HG02642 (cell line): Measurements from ENCODE around the gene CLHC1.
A peak's percentile ranks its signal among the peaks of the same experiment; 100 is the strongest.
"Not testable (repeated sequence)": the region's sequence is repeated elsewhere in the genome, so short reads cannot be mapped to it uniquely, and the experiment has no call there.

Experiments
- ATAC-seq: cut with Tn5 transposase; IDR thresholded peaks from one replicate; pipeline ENCODE4 v1.9.1; 2021; ENCODE audit warnings: mild to moderate bottlenecking; ENCODE audit not compliant: unreplicated experiment, poor library complexity

The CLHC1 gene

DNA sequence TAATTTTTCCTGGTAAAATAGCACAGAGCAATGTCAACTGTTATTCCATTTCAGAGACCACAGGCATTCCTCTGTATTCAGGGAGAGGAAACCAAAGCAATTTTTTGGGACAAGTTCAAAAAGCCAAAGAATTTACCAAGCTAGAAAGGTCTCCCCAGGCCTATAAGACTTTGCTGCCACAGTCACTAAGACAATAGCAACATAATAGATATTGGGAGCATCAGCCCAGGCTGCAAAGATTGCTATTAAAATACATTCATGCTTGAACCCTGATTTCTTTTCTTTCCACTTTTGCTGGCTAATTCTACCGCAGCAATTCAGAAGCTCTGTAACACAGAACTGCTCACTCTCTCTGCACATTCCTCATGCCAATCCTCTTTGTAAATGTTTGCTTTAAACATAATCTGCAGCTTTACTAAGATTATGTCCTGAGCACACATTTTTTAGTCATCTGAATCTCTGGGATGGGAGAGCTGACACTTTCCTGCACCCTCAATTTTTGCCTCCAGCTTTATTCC lies 76.3 kb downstream of the CLHC1 start:
- ATAC-seq = no peak

DNA sequence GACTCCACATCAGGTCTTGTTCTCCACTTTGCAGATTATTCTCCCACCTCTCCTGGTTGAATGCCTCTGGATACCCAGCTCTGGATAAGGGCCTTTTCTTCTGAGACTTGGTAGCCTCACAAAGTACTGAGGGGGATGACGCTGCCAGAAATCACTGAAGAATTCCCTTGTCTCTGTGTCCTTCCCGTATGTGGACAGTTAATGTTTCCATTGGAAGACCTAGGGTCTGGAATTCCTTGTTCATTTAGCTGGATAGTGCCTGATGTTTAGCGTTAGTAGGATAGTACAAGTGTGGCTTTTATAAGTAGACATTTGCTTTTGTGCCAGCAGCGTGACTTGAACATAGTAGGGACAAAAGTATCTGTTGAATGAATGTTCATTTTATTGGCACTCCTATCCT lies 76.9 kb downstream of the CLHC1 start:
- no peak for ATAC-seq

DNA sequence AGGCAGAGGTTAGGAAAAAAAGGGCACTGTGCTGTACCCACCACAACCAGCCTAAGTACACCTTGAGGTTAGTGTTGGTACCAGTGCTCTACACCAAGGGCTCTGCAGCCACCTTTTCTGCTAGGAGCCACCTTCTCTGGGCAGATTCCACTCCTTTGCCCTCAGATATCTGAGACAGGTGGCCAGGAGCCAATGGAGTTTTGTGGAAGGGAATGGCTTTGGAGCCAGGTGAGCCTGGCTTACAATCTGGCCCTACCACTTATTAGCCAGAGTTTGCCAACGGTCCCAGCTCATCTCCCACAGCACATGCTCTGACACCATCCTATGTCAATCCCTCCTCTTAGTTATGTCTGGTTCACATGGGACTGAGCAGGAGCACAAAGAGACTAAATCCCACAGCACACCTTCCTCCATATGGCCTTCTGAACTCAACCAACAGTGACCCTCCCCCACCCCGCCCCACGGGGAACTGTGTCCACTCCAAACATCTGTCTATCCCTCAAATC lies 77.5 kb downstream of the CLHC1 start:
- no peak for ATAC-seq

DNA sequence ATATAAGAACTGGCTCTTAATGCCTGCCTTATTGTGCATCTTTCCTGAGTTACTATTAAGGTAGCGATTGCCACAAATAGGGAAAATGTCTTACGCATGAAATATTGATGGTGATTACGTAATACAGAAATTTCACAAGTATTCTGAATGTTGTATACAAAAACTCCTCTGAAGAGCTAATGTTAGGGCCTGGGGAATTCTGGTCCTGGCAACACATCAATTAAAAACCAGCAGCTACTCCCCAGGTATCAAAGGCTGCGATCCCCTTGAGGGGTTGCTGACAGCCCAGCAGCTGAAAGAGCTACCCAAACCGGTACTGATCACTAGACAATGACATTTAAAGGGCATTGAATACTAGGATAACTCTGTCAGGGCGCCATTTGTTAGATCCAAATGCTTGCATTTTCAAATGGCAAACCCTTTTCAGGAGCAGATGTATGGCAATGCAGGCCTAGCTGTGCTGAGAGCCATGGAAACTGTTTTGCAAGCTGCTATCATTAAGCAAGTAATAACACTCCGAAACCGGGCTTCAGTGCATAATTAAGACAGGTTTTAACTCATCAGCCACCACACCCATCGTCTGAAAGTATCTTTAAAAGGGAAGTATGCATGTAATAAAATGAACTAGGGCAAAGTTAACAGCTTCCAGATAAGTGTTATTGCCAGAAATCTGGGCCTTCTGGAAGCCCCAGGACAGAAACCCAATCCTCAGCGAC lies 78.4 kb downstream of the CLHC1 start:
- no peak for ATAC-seq

DNA sequence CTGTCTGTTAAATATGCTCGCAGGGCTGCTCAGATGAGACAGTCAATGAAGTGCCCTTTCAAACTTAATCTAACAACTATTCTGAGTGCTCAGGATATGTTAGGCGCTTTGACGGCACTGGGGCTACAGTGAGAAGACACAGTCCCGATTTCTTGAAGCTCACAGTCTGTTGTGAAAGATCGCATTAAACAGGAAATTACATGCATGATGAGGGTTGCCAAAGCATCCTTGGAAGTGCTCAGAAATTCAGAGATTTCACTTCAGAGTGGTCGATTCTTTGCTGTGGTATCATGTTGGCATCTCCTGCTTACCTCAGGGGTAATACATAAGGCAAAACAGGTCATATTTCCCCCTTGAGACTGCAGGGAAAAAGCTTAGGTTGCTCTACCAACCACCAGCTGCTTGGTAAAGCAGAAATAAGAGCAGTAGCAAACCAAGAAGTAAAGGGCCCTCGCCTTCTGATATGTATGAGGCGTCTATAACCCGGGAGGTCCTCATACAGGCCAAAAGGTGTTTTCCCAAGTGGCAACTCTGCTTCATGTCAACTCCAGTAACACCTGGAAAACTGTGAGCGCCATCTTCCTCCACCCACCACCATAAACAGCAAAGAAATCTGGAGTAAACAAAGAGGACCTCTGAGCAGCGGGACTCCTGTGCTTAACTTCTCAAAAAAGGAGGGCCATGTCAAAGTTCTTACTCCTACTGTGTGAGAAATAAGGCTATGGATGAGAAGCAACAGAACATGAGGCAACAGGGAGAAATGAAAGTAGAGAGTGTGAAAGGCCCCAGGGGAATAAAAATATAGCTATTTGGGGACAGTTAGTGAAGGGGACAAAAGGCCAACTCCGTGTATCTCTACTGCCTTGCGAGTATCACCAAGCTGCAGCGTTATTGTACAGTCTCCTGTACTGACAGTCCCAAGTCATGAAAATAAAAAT lies 79.3 kb downstream of the CLHC1 start:
- no peak for ATAC-seq

DNA sequence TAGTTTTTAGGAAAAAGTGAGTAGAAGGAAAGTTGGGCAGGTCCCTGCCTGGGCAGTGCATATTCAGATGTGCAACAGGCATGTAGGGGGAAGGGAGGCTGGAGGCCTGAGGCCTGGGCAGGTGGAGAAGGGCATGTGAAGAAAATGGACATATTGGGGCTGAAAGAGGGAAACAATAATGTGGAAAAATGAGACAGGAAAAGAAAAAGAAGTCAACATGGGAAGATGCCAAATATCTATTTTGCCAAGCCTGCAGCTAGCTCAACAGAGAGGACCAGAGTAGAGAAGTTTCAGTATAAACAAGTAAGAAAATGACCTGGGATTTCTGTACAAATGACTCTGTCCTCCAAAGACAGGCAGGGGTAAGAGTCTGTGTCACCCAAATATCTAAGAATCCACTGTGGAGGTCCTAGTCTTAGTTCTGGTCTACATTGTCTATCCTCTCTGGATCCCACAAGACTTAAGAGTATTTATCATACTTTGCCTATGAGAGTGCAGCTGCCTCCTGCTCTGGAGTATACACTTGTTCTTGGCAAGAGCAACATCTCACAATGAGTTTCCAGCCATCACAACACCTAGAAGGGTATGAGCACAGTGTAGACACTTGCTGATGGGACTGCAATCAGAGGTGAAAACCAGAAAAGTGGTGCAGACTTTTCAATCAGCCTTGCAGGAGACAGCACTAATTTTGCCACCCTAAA lies 80.2 kb downstream of the CLHC1 start:
- no peak for ATAC-seq

DNA sequence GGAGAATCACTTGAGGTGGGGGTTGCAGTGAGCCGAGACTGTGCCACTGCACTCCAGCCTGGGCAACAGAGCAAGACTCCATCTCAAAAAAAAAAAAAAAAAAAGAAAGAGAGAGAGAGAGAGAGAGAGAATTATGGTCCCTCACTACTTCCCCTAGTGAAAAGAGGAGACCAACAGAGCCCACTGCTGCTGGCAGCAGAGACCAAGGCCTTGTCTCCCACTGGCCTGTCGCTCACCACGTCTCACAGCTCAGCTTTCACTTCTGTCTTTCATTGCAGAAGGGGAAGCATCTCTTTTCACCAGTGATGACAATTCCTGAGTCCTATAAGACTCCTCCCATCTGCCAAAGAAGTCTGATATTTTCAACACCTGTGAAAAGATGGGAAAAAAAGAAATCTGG lies 81.3 kb downstream of the CLHC1 start:
- peak; percentile 73 for ATAC-seq

DNA sequence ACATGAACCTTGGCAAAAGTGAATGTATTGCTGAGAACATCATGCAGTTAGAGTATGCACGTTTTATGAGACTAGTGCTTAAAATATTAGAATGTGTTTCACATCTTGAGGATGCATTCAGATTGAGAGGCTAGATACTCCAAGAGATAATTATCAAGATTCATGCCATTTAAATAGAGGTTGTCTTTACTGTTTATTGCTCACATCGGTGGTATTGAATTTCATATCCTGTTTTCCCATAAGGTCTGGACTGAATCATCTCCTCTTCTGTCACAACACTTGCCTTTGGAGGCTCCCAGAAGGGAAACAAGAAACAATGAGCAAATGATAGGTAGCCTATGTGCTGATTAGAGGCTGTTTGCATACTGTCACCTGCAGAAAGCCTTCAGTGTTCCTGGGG lies 83.8 kb downstream of the CLHC1 start:
- no peak for ATAC-seq

DNA sequence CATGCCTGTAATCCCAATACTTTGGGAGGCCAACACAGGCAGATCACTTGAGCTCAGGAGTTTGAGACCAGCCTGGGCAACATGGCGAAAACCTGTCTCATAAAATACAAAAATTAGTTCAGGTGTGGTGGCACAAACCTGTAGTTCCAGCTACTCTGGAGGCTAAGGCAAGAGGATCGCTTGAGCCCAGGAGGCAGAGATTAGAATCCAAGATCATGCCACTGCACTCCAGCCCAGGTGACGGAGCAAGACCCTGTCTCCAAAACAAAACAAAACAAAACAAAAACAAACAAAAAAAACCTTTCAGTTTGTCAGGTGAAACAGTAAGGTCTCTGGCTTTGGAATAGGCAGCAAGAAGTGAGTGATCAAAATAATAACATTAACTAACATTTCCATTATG lies 84.6 kb downstream of the CLHC1 start:
- no peak for ATAC-seq

DNA sequence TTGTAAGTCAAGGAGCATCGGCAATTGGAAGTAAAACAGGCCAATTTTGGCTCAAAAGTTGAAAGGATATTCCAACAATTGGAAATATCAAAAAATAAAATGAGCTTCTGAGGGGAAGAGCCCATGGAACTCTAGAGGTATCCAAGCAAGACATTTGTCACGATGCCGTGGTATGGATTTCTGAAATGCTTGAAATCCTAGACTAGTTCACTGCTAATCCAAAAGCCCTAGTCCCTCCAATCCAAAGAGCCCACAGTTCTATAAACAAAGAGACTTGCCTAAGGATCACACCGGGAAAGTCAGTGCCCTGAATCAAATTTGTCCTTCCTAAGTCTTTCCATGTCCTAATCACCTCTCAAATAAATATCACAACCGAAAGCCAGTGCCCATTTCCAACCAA lies 85.1 kb downstream of the CLHC1 start:
- ATAC-seq = no peak

DNA sequence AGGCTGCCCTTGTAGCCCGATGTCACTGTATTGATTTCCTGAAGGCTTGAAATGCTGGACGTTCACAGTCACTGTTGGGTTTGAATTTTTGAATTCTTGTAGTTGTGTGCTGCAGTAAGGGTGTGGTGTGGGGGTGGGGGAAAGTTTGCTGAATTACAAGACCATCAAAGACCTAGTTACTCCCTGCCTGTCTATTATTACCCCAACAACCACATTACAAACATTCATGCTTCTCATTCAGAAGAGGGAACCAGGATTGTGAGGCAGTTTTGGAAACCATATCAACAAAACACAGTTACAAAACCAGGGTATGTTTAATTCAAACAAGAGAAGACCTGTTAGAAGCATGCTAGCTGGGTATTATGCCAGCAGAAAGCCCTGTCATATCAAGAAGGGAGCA lies 85.8 kb downstream of the CLHC1 start:
- no peak for ATAC-seq

DNA sequence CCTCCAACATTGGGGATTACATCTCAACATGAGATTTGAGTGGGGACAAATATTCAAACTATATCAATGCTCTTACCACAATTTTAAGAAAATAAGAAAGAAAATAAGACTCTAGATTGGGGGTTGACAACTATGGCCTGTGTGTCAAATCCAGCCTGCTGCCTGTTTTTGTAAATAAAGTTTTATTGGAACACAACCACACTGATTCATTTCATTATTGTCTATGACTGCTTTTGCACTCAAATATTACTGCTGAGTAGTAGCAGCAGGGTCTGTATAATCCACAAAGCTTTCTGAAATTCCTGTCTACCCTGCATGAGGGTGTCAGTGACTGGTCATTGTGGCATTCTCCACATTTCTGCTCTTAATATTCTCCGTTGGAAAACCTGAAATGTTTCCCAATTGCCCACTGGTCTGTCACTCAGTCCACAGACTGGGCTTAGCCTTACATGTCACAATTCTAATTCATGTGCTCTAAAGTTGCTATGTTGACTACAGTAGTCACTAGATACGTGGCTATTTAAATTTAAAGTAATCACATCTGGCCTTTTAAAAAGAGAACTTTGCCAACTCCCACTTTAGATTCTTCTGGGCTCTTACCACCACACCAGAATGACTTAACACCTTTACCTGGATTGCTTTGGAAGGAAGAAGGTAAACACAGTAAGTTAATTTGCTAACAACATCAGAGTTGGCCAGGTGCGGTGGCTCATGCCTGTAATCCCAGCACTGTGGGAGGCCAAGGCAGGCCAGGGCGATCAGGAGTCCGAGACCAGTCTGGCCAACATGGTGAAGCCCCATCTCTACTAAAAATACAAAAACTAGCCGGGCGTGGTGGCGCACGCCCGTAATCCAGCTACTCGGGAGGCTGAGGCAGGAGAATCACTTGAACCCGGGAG lies 86.9 kb downstream of the CLHC1 start:
- ATAC-seq = no peak

DNA sequence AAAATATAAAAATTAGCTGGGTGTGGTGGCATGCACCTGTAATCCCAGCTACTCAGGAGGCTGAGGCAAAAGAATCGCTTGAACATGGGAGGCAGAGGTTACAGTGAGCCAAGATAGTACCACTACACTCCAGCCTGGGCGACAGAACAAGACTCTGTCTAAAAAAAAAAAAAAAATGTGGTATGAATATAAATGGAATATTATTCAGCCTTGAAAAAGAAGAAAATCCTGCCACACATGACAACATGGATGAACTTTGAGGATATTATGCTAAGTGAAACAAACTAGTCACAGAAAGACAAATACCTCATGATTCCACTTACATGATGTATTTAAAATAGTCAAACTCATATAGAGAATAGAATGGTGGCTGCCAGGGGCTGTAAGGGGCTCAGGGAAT lies 88.4 kb downstream of the CLHC1 start:
- not testable (repeated sequence) for ATAC-seq

DNA sequence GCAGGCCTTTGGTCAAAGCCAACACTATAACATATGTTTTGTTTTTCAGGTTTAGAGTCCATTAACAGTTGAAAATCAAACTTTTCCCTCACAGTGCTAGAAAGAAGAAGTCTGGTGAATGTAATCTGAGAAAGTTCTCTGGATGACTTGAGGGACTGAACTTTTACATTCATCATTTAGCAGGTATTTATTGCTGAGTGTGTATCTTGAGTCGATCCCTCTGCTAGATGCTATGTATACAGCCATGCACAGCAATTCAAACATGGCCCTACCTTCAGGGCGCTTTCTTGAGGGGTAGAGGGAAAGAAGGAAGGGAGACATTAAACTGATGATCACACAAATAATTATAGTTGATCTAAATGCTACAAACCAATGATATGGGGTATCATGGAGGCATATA lies 89.6 kb downstream of the CLHC1 start:
- ATAC-seq = no peak

DNA sequence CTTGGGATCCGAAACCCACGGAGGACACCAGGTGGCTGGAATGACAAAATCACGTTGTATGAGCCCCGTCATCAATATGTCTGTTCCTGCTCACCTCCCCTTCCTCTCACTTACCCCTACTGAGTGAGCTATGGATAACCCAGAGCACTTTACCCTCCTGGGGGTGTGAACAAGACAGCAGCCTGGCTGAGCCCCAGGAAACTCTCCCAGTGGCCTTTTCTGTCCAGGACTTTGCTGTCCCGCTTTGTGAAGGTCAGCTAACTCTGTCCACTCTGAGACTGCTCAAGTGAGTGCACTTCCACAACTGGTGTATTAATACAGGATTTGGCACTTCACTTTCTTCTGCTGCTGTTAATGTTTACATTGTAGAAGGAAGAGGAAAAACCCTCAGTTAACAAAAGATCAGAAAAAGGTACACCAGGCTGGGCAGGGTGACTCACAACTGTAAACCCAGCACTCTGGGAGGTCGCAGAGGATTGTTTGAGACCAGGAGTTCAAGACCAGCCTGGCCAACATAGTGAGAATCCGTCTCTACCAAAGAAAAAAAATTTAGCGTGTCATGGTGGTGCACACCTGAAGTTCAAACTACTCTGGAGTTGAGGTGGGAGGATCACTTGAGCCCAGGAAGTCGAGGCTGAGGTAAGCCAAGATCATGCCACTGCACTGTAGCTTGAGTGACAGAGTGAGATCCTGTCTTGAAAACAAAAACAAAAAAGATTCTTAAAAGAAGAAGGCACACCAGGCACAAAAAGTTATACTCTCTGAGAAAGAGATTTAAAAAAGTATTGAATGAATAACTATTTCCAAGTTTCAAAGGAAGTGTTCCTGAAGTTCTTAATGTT lies 90.3 kb downstream of the CLHC1 start:
- no peak for ATAC-seq

DNA sequence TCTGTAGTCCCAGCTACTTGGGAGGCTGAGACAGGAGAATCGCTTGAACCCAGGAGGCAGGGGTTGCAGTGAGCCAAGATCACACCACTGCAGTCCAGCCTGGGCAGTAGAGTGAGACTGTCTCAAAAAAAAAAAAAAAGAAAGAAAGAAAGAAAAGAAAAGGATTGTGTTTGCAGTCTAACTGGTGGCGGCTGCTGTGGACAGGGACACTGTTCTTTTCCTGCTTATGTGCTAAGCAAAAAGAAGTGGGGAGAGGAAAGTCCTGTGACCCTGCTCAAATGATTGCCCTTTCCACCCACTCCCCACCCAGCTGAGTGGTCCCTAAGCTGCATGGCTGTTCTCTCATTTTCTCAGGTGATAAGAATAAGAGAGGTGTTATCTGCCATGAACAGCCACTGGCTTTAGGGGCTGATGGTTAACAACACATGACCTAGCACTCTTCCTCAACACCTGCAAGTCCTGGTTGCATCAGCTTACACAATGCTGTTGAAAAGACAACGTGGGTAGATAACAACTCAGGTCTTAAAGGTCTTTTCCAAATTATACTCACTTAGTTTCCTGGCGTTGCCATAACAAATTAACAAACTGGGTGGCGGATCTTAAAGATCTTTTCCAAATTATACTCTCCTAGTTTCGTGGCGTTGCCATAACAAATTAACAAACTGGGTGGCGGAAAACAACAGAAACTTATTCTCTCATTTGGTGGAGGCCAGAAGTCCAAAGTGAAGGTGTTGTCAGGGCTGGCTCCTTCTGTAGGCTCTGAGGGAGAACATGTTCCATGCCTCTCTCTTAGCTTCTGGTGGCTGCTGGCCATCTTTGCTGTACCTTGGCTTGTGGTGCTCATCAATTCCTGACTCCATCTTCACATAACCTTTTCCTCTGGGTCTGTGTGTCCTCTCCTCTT lies 91.5 kb downstream of the CLHC1 start:
- ATAC-seq = no peak

DNA sequence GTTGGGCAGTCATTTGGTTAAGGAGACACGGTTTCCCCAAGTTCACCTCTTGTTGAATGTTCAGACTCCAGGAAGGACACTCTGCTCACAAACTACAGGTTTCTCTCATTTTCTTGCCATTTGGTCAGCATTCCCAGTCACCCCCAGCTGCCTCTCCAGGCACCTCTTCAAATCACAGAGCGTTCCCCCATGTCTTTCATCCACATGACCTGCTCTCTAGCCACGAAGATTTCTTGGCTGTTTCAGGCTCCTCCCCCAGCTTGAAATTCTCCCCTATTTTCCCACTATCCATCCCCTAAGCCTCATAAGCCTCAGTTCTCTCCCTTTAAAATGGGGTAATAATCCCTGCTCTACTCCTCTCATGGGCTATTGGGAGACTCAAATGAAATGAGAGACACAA lies 92.8 kb downstream of the CLHC1 start:
- ATAC-seq = no peak

DNA sequence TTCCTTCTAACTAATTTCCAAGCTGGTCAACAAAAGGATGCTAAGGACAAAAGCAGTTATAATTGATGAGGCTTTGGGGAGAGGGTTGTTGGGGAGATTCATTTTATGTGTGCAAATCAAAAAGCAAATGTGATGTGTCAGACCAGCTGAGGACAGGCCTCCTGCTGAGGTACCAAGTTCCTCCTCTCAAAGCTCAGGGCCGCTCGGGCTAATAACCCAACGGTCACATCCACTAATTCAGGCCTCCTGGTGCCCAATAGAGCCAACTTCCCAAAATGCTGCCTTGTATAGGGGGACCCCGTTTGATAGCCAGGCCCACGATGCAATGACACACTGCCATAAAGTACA lies 93.2 kb downstream of the CLHC1 start:
- ATAC-seq = no peak
